ENCODE results near the gene SHPK. TPM values are rescaled to one million over a fixed set of nuclear protein-coding genes. Genes with fewer than 3 reads are reported as not detected.

SHPK gene
- total and polyA plus RNA-seq, 2 of the 4 experiments (the other 2 are of a cell fraction): 11.1 to 14.3 TPM

DNA sequence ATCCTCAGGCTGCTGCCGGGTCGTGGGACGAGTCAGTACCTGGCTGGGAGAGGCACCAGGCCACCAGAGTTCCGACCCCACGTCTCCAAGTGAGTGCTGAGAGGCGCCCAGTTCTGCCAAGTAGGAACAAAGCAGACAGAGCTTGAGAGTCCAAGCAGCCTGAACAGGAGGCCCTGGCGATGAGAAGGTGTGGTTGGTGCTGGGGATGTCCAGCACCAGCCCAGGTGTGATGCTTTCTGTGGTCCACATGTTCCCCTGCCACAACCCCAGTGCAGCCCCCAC is 21.5 kb upstream of the SHPK start:
- ChIA-PET POLR2A (ENCODE audit: unreplicated experiment) (no interaction called here), CTCF (no interaction called here)
- Histone ChIP-seq H3K27ac (ENCODE audit: insufficient read depth, low read length) (no peak overlapping the region), H3K36me3 (ENCODE audit: control insufficient read depth, insufficient read depth, low read length) (peaks cover 16% of the 10 kb centered on the region; the same call in 1 of the 2 replicates), H3K4ac (ENCODE audit: low read depth, low read length) (no peak overlapping the region), H4K91ac (ENCODE audit: insufficient read depth, low read depth, low read length) (no peak overlapping the region), H2BK15ac (ENCODE audit: low read depth, low read length) (no peak overlapping the region), H2AK5ac (ENCODE audit: low read depth, low read length) (no peak overlapping the region), H4K8ac (ENCODE audit: low read depth in 2 of 2, low read length in 2 of 2) (no peak overlapping the region), H3K18ac (ENCODE audit: low read depth, low read length) (no peak overlapping the region), H3K4me1 (ENCODE audit: control insufficient read depth, insufficient read depth, low read length) (peaks cover 8% of the 10 kb centered on the region), H2BK5ac (ENCODE audit: low read depth, low read length, poor library complexity, severe bottlenecking) (no peak overlapping the region), H3K27me3 (ENCODE audit: control insufficient read depth, insufficient read depth, low read length) (no peaks in the 10 kb centered on the region), H2BK20ac (ENCODE audit: low read depth, low read length) (no peak overlapping the region), H4K20me1 (ENCODE audit: insufficient read depth, low read length) (peaks cover 22% of the 10 kb centered on the region), H2AK9ac (replicated peaks; ENCODE audit: low read depth, low read length, poor library complexity) (peak overlapping the region; percentile 42), H3K79me1 (ENCODE audit: low read depth in 1 of 2, low read length in 2 of 2) (peaks cover 0 to 14% of the 10 kb centered on the region in 2 experiments; a peak in 2 of 4 replicates), H3K9me3 (ENCODE audit: control insufficient read depth, insufficient read depth, low read length) (no peaks in the 10 kb centered on the region), H3K9ac (ENCODE audit: low read depth, low read length) (no peak overlapping the region), H3K9me1 (ENCODE audit: insufficient read depth, low read length) (peaks cover 21% of the 10 kb centered on the region), H4K5ac (ENCODE audit: low read depth, low read length) (no peak overlapping the region), H3K56ac (ENCODE audit: extremely low read depth, insufficient read depth, low read length) (no peak overlapping the region), H3K23ac (ENCODE audit: low read depth, low read length) (no peak overlapping the region), H3K4me2 (ENCODE audit: low read depth, low read length) (no peak overlapping the region), H2AFZ (replicated peaks; ENCODE audit: low read length, poor library complexity) (peak overlapping the region; percentile 1), H2BK120ac (ENCODE audit: low read depth, low read length) (no peak overlapping the region), H3K4me3 (ENCODE audit: insufficient read depth, low read depth, low read length) (no peak overlapping the region), H3K14ac (replicated peaks; ENCODE audit: low read depth, low read length) (no peak overlapping the region)
- dilution Hi-C loops (cut with HindIII; ENCODE audit: low sequenced_read_pairs, unreplicated experiment) (no loop called here), in situ Hi-C loops (cut with MboI; ENCODE audit: low sequenced_read_pairs) (no loop called here), intact Hi-C loops (cut with micrococcal nuclease) (no loop called here)
- TF ChIP-seq BHLHE40 (IDR thresholded peaks at IDR 0.05; ENCODE audit: low read depth, low read length): no peak
- TF ChIP-seq RCOR1 (IDR thresholded peaks at IDR 0.05; ENCODE audit: insufficient replicate concordance, low read length): no peak
- no peak for TF ChIP-seq MAFK (IDR thresholded peaks at IDR 0.05; ENCODE audit: low read depth, low read length)
- no peak for TF ChIP-seq NFE2L2 (IDR thresholded peaks at IDR 0.05; ENCODE audit: low read depth, low read length)
- TF ChIP-seq, protein P1, sequence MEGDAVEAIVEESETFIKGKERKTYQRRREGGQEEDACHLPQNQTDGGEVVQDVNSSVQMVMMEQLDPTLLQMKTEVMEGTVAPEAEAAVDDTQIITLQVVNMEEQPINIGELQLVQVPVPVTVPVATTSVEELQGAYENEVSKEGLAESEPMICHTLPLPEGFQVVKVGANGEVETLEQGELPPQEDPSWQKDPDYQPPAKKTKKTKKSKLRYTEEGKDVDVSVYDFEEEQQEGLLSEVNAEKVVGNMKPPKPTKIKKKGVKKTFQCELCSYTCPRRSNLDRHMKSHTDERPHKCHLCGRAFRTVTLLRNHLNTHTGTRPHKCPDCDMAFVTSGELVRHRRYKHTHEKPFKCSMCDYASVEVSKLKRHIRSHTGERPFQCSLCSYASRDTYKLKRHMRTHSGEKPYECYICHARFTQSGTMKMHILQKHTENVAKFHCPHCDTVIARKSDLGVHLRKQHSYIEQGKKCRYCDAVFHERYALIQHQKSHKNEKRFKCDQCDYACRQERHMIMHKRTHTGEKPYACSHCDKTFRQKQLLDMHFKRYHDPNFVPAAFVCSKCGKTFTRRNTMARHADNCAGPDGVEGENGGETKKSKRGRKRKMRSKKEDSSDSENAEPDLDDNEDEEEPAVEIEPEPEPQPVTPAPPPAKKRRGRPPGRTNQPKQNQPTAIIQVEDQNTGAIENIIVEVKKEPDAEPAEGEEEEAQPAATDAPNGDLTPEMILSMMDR (conservative IDR thresholded peaks at IDR 0.05; ENCODE audit: low read depth, low read length): no peak
- no peak for TF ChIP-seq SMC3 (IDR thresholded peaks at IDR 0.05; ENCODE audit: low read depth, low read length)
- no peak for TF ChIP-seq RFX5 (IDR thresholded peaks at IDR 0.05; ENCODE audit: low read depth, low read length)
- TF ChIP-seq CHD1 (IDR thresholded peaks at IDR 0.05; ENCODE audit: low read depth, low read length): no peak
- TF ChIP-seq MXI1 (IDR thresholded peaks at IDR 0.05; ENCODE audit: borderline replicate concordance, low read depth, low read length): no peak
- TF ChIP-seq, protein P2, sequence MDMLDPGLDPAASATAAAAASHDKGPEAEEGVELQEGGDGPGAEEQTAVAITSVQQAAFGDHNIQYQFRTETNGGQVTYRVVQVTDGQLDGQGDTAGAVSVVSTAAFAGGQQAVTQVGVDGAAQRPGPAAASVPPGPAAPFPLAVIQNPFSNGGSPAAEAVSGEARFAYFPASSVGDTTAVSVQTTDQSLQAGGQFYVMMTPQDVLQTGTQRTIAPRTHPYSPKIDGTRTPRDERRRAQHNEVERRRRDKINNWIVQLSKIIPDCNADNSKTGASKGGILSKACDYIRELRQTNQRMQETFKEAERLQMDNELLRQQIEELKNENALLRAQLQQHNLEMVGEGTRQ (IDR thresholded peaks at IDR 0.05; ENCODE audit: low read depth, low read length): no peak
- no peak for TF ChIP-seq MAZ (IDR thresholded peaks at IDR 0.05; ENCODE audit: borderline replicate concordance, low read depth, low read length)
- TF ChIP-seq, protein P3, sequence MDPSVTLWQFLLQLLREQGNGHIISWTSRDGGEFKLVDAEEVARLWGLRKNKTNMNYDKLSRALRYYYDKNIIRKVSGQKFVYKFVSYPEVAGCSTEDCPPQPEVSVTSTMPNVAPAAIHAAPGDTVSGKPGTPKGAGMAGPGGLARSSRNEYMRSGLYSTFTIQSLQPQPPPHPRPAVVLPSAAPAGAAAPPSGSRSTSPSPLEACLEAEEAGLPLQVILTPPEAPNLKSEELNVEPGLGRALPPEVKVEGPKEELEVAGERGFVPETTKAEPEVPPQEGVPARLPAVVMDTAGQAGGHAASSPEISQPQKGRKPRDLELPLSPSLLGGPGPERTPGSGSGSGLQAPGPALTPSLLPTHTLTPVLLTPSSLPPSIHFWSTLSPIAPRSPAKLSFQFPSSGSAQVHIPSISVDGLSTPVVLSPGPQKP (IDR thresholded peaks at IDR 0.05; ENCODE audit: borderline replicate concordance, low read depth, low read length): no peak
- TF ChIP-seq FOS (IDR thresholded peaks at IDR 0.05; ENCODE audit: low read depth, low read length): no peak
- no peak for TF ChIP-seq POLR2A (IDR thresholded peaks at IDR 0.05; ENCODE audit: low read depth, low read length)
- no peak for TF ChIP-seq CEBPB (IDR thresholded peaks at IDR 0.05; ENCODE audit: low read depth, low read length)
- BruUV-seq (replicated peaks): no TSS peak
- no CpG with 5 or more reads among the region's 7 CpGs for WGBS, 2 experiments (ENCODE audit: extremely low coverage in 2 of 2, insufficient read length in 1 of 2)
- no peak for ATAC-seq (ENCODE audit: low read depth)
- no peak for DNase-seq
